Measurements from ENCODE around the gene WWTR1. TPM values are rescaled to one million over a fixed set of nuclear protein-coding genes. Genes with fewer than 3 reads are reported as not detected.

The WWTR1 gene
- total RNA-seq, 4 donors from 2014 or later, result 40.3 to 80.4 (median 67.6) TPM

- intact Hi-C loops (cut with DNase I; ENCODE audit: low total_unique reads), result no loop called here
- peak overlapping the region; percentile 24 to 97 (median 92) for H3K27ac ChIP-seq
Observed at GRCh38 chr3:149660462-149660861, 2.6 kb upstream of the WWTR1 start.

GRCh38 chr3:149658744-149659497, 1.1 kb upstream of the WWTR1 start:
- in situ Hi-C loops (cut with MboI; ENCODE audit: low pct_ligation_motif_present in 1 of 4, low pct_unique_long_range_greater_than_20kb in 1 of 4, low sequenced_read_pairs in 3 of 4), result loop anchor here in 1 of 4 donors (10.0 kb wide), 1 partner anchor 114 kb away; no protein-coding TSS in a partner anchor
- no peaks in the 10 kb centered on the region for H3K36me3 ChIP-seq
- H3K27ac ChIP-seq, result peak overlapping the region; percentile 87 to 97 (median 92)
- DNase-seq, result peak; percentile 41
- peaks cover 85% of the 10 kb centered on the region for H3K27me3 ChIP-seq
- WGBS, 2 donors (ENCODE audit: low coverage in 1 of 2), result 27 to 35% methylated on average over 12 to 24 of the region's 24 CpGs
- TF ChIP-seq POLR2A (IDR thresholded peaks at IDR 0.05), result no peak
- TF ChIP-seq CTCF (IDR thresholded peaks at IDR 0.05), result no peak
- peak in 1 of 3 donors; percentile 6 for TF ChIP-seq POLR2AphosphoS5 (IDR thresholded peaks at IDR 0.05)
- TF ChIP-seq EP300 (IDR thresholded peaks at IDR 0.05; ENCODE audit: low read depth), result peak; percentile 61
- H3K4me1 ChIP-seq, result peaks cover 0 to 28% (median 22%) of the 10 kb centered on the region in 4 donors
- H3K9me3 ChIP-seq, result no peaks in the 10 kb centered on the region
- H3K4me3 ChIP-seq, result peak overlapping the region; percentile 46 to 82 (median 56)
- intact Hi-C loops (cut with DNase I; ENCODE audit: low total_unique reads), result loop anchor here (5.0 kb wide), 1 partner anchor 127 kb away; no protein-coding TSS in a partner anchor

More at GRCh38 chr3:149660462-149660861, 2.6 kb upstream of the WWTR1 start:
- WGBS, 2 donors (ENCODE audit: low coverage in 1 of 2), result 66 to 100% methylated on average over 1 of the region's 1 CpG
- peaks cover 0 to 17% (median 15%) of the 10 kb centered on the region in 4 donors for H3K4me1 ChIP-seq
- H3K9me3 ChIP-seq, result no peaks in the 10 kb centered on the region
- H3K36me3 ChIP-seq, result no peaks in the 10 kb centered on the region
- DNase-seq, result no peak
- TF ChIP-seq POLR2A (IDR thresholded peaks at IDR 0.05), result no peak
- TF ChIP-seq EP300 (IDR thresholded peaks at IDR 0.05; ENCODE audit: low read depth), result no peak
- no peak for TF ChIP-seq CTCF (IDR thresholded peaks at IDR 0.05)
- no peak for TF ChIP-seq POLR2AphosphoS5 (IDR thresholded peaks at IDR 0.05)
- in situ Hi-C loops (cut with MboI; ENCODE audit: low pct_ligation_motif_present in 1 of 4, low pct_unique_long_range_greater_than_20kb in 1 of 4, low sequenced_read_pairs in 3 of 4), result no loop called here
- H3K27me3 ChIP-seq, result peaks cover 71% of the 10 kb centered on the region
- no peak overlapping the region for H3K4me3 ChIP-seq

- TF ChIP-seq POLR2A (IDR thresholded peaks at IDR 0.05) (no peak), POLR2AphosphoS5 (IDR thresholded peaks at IDR 0.05) (no peak), EP300 (IDR thresholded peaks at IDR 0.05; ENCODE audit: low read depth) (no peak), CTCF (IDR thresholded peaks at IDR 0.05) (no peak)
- H3K9me3 ChIP-seq, result no peaks in the 10 kb centered on the region
- H3K27me3 ChIP-seq, result peaks cover 92% of the 10 kb centered on the region
- H3K4me3 ChIP-seq, result peak overlapping the region; percentile 46 to 82 (median 56)
- DNase-seq, result peak; percentile 32
- 2% methylated on average over 6 to 19 of the region's 41 CpGs for WGBS, 2 donors (ENCODE audit: low coverage in 1 of 2)
- peak overlapping the region; percentile 87 to 97 (median 92) for H3K27ac ChIP-seq
- intact Hi-C loops (cut with DNase I; ENCODE audit: low total_unique reads) (loop anchor here (5.0 kb wide), 1 partner anchor 125 kb away; no protein-coding TSS in a partner anchor), in situ Hi-C loops (cut with MboI; ENCODE audit: low pct_ligation_motif_present in 1 of 4, low pct_unique_long_range_greater_than_20kb in 1 of 4, low sequenced_read_pairs in 3 of 4) (loop anchor here in 1 of 4 donors (10.0 kb wide), 1 partner anchor 113 kb away; no protein-coding TSS in a partner anchor)
- H3K36me3 ChIP-seq, result no peaks in the 10 kb centered on the region
- H3K4me1 ChIP-seq, result peaks cover 0 to 40% (median 25%) of the 10 kb centered on the region in 4 donors
Observed at GRCh38 chr3:149657321-149657925, 402 bp downstream of the WWTR1 start.
